Hematopoietic multipotent progenitor cell treated with erythropoietin and hydrocortisone succinate and interleukin-3 and kit ligand, for 6 days (in vitro differentiated cells): ENCODE data around the gene OR2C3.
"Not testable (repeated sequence)": the region's sequence is repeated elsewhere in the genome, so short reads cannot be mapped to it uniquely, and the experiment has no call there.

Experiments used
- DNase-seq: peaks from one replicate; pipeline ENCODE4 v3.0.0-alpha.2; 2015

Gene OR2C3

GRCh38 chr1:247517795-247518612, 18.2 kb downstream of the OR2C3 start:
- no peak for DNase-seq

- DNase-seq: no peak
Observed at GRCh38 chr1:247506831-247507230, 29.4 kb downstream of the OR2C3 start.

GRCh38 chr1:247500865-247501264, 35.4 kb downstream of the OR2C3 start:
- DNase-seq: peak; percentile 74

- no peak for DNase-seq
Observed at GRCh38 chr1:247496581-247497285, 39.5 kb downstream of the OR2C3 start.

- DNase-seq: peak; percentile 84
Observed at GRCh38 chr1:247494767-247495166, 41.5 kb downstream of the OR2C3 start.

GRCh38 chr1:247493106-247493505, 43.1 kb downstream of the OR2C3 start:
- DNase-seq: peak; percentile 23

GRCh38 chr1:247491328-247491727, 44.9 kb downstream of the OR2C3 start:
- DNase-seq: no peak

GRCh38 chr1:247487057-247487456, 49.2 kb downstream of the OR2C3 start:
- DNase-seq: peak; percentile 77

GRCh38 chr1:247482747-247483146, 53.5 kb downstream of the OR2C3 start:
- no peak for DNase-seq

- DNase-seq: not testable (repeated sequence)
Observed at GRCh38 chr1:247476328-247477058, 59.7 kb downstream of the OR2C3 start.

GRCh38 chr1:247475793-247476192, 60.4 kb downstream of the OR2C3 start:
- no peak for DNase-seq
